Measurements from ENCODE around the gene PCNT.

PCNT gene

DNA sequence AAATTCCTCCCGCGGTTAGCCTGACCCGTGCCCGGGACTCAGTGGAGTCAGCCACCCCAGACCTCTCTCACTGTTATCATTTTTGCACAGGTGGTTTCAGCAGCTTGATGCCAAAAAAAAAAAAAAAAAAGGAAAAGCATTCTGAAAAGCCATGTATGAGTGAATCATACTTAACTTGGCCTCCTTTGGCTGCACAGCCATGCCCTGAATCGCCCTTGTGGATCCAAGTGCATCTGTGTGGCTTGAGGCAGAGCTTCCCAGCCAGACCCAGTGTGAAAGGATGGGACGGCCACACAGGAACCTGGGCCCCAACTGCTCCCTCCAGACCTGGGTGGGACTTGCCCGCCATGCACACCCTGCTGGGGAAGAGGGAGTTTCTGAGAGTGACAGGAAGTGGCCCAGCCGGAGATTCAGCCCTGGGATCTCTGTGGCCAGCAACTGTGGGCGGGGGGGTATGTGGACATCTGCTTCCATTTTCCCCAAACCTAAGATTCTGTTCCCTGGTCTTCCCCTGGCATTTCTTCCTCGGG, 29.2 kb upstream of the PCNT start:
- Histone ChIP-seq H3K36me3 (ENCODE audit: control insufficient read depth, insufficient read depth, low read length) (peaks cover 31% of the 10 kb centered on the region), H3K9me3 (ENCODE audit: control insufficient read depth, low read length) (no peaks in the 10 kb centered on the region), H3K27ac (ENCODE audit: low read depth, low read length, severe bottlenecking) (peak overlapping the region; percentile 41), H3K4me1 (ENCODE audit: control insufficient read depth, insufficient read depth, low read length, poor library complexity, severe bottlenecking) (peaks cover 8% of the 10 kb centered on the region), H3K4me3 (ENCODE audit: extremely low read depth, insufficient read depth, low read length, poor library complexity, severe bottlenecking) (no peak overlapping the region)
- WGBS, 2 experiments (ENCODE audit: insufficient coverage in 2 of 2): 76 to 90% methylated on average over 4 to 6 of the region's 10 CpGs

GRCh38 chr21:46295177-46295770, 28.7 kb upstream of the PCNT start:
- Histone ChIP-seq H3K27ac (ENCODE audit: low read depth, low read length, severe bottlenecking) (peak overlapping the region; percentile 41), H3K4me3 (ENCODE audit: extremely low read depth, insufficient read depth, low read length, poor library complexity, severe bottlenecking) (no peak overlapping the region), H3K36me3 (ENCODE audit: control insufficient read depth, insufficient read depth, low read length) (peaks cover 33% of the 10 kb centered on the region), H3K9me3 (ENCODE audit: control insufficient read depth, low read length) (no peaks in the 10 kb centered on the region), H3K4me1 (ENCODE audit: control insufficient read depth, insufficient read depth, low read length, poor library complexity, severe bottlenecking) (peaks cover 8% of the 10 kb centered on the region)
- WGBS, 2 experiments (ENCODE audit: insufficient coverage in 2 of 2): 57% methylated on average over 5 to 6 of the region's 9 CpGs

GRCh38 chr21:46295996-46296752, 27.8 kb upstream of the PCNT start:
- H3K9me3 ChIP-seq (ENCODE audit: control insufficient read depth, low read length): no peaks in the 10 kb centered on the region
- no peak overlapping the region for H3K4me3 ChIP-seq (ENCODE audit: extremely low read depth, insufficient read depth, low read length, poor library complexity, severe bottlenecking)
- H3K36me3 ChIP-seq (ENCODE audit: control insufficient read depth, insufficient read depth, low read length): peaks cover 39% of the 10 kb centered on the region
- H3K4me1 ChIP-seq (ENCODE audit: control insufficient read depth, insufficient read depth, low read length, poor library complexity, severe bottlenecking): peaks cover 8% of the 10 kb centered on the region
- 81 to 84% methylated on average over 23 to 27 of the region's 29 CpGs for WGBS, 2 experiments (ENCODE audit: insufficient coverage in 2 of 2)
- H3K27ac ChIP-seq (ENCODE audit: low read depth, low read length, severe bottlenecking): peak overlapping the region; percentile 41

GRCh38 chr21:46297338-46298271, 26.4 kb upstream of the PCNT start:
- H3K4me3 ChIP-seq (ENCODE audit: extremely low read depth, insufficient read depth, low read length, poor library complexity, severe bottlenecking): no peak overlapping the region

DNA sequence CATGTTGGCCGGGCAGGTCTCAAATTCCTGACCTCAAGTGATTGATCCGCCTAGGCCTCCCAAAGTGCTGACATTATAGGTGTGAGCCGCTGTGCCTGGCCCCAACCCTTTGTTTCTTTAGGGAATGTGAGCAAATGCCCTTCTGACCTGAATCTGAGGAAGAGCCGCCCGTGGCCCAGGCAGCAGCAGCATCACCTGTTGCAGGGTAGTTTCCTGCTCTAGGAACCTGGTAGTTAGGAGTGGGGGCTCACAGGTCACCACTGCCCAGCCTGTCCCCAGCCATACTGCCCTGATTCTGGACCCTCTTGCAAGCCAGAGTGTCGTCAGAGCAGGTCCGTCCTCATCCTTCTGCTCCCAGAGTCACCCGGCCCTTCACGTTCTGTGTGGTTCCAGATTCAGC, 24.8 kb upstream of the PCNT start:
- no peak overlapping the region for H3K27ac ChIP-seq (ENCODE audit: low read depth, low read length, severe bottlenecking)
- H3K4me1 ChIP-seq (ENCODE audit: control insufficient read depth, insufficient read depth, low read length, poor library complexity, severe bottlenecking): peaks cover 8% of the 10 kb centered on the region
- WGBS, 2 experiments (ENCODE audit: insufficient coverage in 2 of 2): 86 to 95% methylated on average over 8 to 9 of the region's 9 CpGs
- no peaks in the 10 kb centered on the region for H3K9me3 ChIP-seq (ENCODE audit: control insufficient read depth, low read length)
- no peak overlapping the region for H3K4me3 ChIP-seq (ENCODE audit: extremely low read depth, insufficient read depth, low read length, poor library complexity, severe bottlenecking)
- H3K36me3 ChIP-seq (ENCODE audit: control insufficient read depth, insufficient read depth, low read length): peaks cover 36% of the 10 kb centered on the region

More at GRCh38 chr21:46297338-46298271, 26.4 kb upstream of the PCNT start:
- Histone ChIP-seq H3K4me1 (ENCODE audit: control insufficient read depth, insufficient read depth, low read length, poor library complexity, severe bottlenecking) (peaks cover 8% of the 10 kb centered on the region), H3K36me3 (ENCODE audit: control insufficient read depth, insufficient read depth, low read length) (peaks cover 39% of the 10 kb centered on the region), H3K27ac (ENCODE audit: low read depth, low read length, severe bottlenecking) (no peak overlapping the region), H3K9me3 (ENCODE audit: control insufficient read depth, low read length) (no peaks in the 10 kb centered on the region)
- 90 to 93% methylated on average over 77 to 79 of the region's 84 CpGs for WGBS, 2 experiments (ENCODE audit: insufficient coverage in 2 of 2)

GRCh38 chr21:46301759-46302158, 22.2 kb upstream of the PCNT start:
- no peaks in the 10 kb centered on the region for H3K9me3 ChIP-seq (ENCODE audit: control insufficient read depth, low read length)
- no peak overlapping the region for H3K27ac ChIP-seq (ENCODE audit: low read depth, low read length, severe bottlenecking)
- 94 to 97% methylated on average over 9 to 11 of the region's 14 CpGs for WGBS, 2 experiments (ENCODE audit: insufficient coverage in 2 of 2)
- H3K4me1 ChIP-seq (ENCODE audit: control insufficient read depth, insufficient read depth, low read length, poor library complexity, severe bottlenecking): no peaks in the 10 kb centered on the region
- no peak overlapping the region for H3K4me3 ChIP-seq (ENCODE audit: extremely low read depth, insufficient read depth, low read length, poor library complexity, severe bottlenecking)
- H3K36me3 ChIP-seq (ENCODE audit: control insufficient read depth, insufficient read depth, low read length): peaks cover 50% of the 10 kb centered on the region

DNA sequence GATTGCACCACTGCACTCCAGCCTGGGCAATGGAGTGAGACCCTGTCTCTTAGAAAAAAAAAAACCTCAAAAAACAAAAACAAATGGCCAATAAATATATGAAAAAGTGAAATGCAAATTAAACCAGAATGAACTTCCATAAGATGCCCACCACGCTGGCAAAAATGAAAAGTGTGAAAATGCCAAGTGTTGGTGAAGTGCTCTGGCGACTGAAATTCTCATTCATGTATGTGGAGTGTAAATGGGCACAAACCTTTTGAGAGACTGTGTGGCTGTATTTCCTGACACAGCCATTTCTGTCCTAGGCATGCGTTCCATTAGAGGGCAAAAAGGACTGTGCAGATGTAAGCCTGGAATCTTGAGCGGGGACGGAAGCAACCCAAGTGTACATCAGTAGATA, 19.5 kb upstream of the PCNT start:
- Histone ChIP-seq H3K27ac (ENCODE audit: low read depth, low read length, severe bottlenecking) (no peak overlapping the region), H3K36me3 (ENCODE audit: control insufficient read depth, insufficient read depth, low read length) (peaks cover 66% of the 10 kb centered on the region), H3K4me3 (ENCODE audit: extremely low read depth, insufficient read depth, low read length, poor library complexity, severe bottlenecking) (no peak overlapping the region), H3K4me1 (ENCODE audit: control insufficient read depth, insufficient read depth, low read length, poor library complexity, severe bottlenecking) (no peaks in the 10 kb centered on the region), H3K9me3 (ENCODE audit: control insufficient read depth, low read length) (no peaks in the 10 kb centered on the region)
- 93 to 96% methylated on average over 5 of the region's 5 CpGs for WGBS, 2 experiments (ENCODE audit: insufficient coverage in 2 of 2)

DNA sequence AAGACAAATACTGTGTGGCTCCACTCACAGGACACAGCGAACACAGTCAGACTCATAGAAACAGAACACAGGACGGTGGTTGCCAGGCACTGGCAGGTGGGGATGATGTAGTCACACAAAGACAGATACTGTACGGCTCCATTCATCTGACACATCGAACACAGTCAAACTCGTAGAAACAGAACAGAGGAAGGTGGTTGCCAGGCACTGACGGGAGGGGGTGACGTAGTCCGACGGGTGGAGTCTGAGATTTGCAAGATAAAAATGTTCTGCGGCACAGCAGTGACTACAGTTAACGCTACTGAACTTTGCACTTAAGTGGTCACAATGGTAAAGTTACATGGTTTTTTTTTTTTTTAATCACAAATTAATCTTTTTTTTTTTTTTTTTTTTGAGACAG, 19.0 kb upstream of the PCNT start:
- H3K27ac ChIP-seq (ENCODE audit: low read depth, low read length, severe bottlenecking): no peak overlapping the region
- H3K36me3 ChIP-seq (ENCODE audit: control insufficient read depth, insufficient read depth, low read length): peaks cover 66% of the 10 kb centered on the region
- no peak overlapping the region for H3K4me3 ChIP-seq (ENCODE audit: extremely low read depth, insufficient read depth, low read length, poor library complexity, severe bottlenecking)
- 95 to 98% methylated on average over 9 to 10 of the region's 11 CpGs for WGBS, 2 experiments (ENCODE audit: insufficient coverage in 2 of 2)
- no peaks in the 10 kb centered on the region for H3K9me3 ChIP-seq (ENCODE audit: control insufficient read depth, low read length)
- no peaks in the 10 kb centered on the region for H3K4me1 ChIP-seq (ENCODE audit: control insufficient read depth, insufficient read depth, low read length, poor library complexity, severe bottlenecking)

DNA sequence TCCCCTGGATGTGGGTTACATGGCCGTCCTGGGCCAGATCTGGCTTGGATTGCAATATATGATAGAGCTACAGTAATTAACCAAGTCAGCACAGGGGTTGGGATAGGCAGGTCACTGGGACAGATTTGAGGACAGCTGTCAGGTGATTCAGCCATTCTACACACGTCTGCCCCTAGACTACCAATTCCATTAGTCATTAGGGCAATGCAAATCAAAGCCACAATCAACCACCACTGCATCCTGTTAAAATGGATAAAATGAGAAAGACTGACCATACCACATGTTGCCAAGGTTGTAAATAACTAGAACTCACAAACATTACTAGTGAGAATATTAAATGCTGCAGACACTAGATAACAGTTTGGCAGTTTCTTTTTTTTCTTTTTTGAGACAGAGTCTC, 16.3 kb upstream of the PCNT start:
- no peak overlapping the region for H3K27ac ChIP-seq (ENCODE audit: low read depth, low read length, severe bottlenecking)

DNA sequence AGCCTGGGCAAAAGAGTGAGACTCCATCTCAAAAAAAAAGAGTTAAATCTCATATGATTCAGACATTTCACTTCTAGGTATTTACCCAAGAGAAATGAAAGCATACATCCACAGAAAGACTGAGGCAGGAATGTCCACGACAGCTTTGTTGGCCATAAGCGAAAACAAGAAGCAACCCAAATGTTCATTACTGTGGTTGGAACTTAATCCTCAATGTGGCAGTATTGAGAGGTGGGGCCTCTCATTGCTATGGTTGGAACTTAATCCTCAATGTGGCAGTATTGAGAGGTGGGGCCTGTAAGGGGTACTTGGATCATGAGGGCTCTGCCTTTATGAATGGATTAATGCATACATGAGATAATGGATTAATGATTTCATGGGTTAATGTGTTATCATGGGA, 15.5 kb upstream of the PCNT start:
- Histone ChIP-seq H3K9me3 (ENCODE audit: control insufficient read depth, low read length) (no peaks in the 10 kb centered on the region), H3K27ac (ENCODE audit: low read depth, low read length, severe bottlenecking) (no peak overlapping the region), H3K36me3 (ENCODE audit: control insufficient read depth, insufficient read depth, low read length) (peaks cover 66% of the 10 kb centered on the region), H3K4me1 (ENCODE audit: control insufficient read depth, insufficient read depth, low read length, poor library complexity, severe bottlenecking) (no peaks in the 10 kb centered on the region), H3K4me3 (ENCODE audit: extremely low read depth, insufficient read depth, low read length, poor library complexity, severe bottlenecking) (no peak overlapping the region)
- WGBS, 2 experiments (ENCODE audit: insufficient coverage in 2 of 2): 100% methylated on average over 1 to 2 of the region's 2 CpGs

More for the DNA sequence above, 16.3 kb upstream of the PCNT start:
- 100% methylated on average over 1 of the region's 2 CpGs; no CpG with 5 or more reads in 1 of the 2 experiments for WGBS, 2 experiments (ENCODE audit: insufficient coverage in 2 of 2)
- Histone ChIP-seq H3K36me3 (ENCODE audit: control insufficient read depth, insufficient read depth, low read length) (peaks cover 58% of the 10 kb centered on the region), H3K4me1 (ENCODE audit: control insufficient read depth, insufficient read depth, low read length, poor library complexity, severe bottlenecking) (no peaks in the 10 kb centered on the region), H3K4me3 (ENCODE audit: extremely low read depth, insufficient read depth, low read length, poor library complexity, severe bottlenecking) (no peak overlapping the region), H3K9me3 (ENCODE audit: control insufficient read depth, low read length) (no peaks in the 10 kb centered on the region)

Data from mesodermal cell (in vitro differentiated cells).